ENCODE measurements around the gene ABCC1. TPM values are rescaled to one million over a fixed set of nuclear protein-coding genes. Genes with fewer than 3 reads are reported as not detected.

Gene ABCC1
- total RNA-seq, 1 experiment from 2014 or later: 56.4 TPM

- no peak overlapping the region for H3K23ac ChIP-seq (ENCODE audit: insufficient read length, low read depth, low read length)
- H2BK12ac ChIP-seq (ENCODE audit: insufficient read length, low read depth, low read length): no peak overlapping the region
- Mint-ChIP-seq H3K9me3 (peaks cover 0 to 5% of the 10 kb centered on the region in 2 experiments; a peak in 2 of 5 replicates), H3K27ac (no peak overlapping the region), H3K27me3 (ENCODE audit: low read depth) (no peaks in the 10 kb centered on the region; the same call in 1 of the 2 replicates), H3K4me3 (no peak overlapping the region), H3K4me1 (no peaks in the 10 kb centered on the region), H3K36me3 (ENCODE audit: insufficient read depth in 1 of 3, low read depth in 3 of 3) (no peaks in the 10 kb centered on the region)
- H4K91ac ChIP-seq (ENCODE audit: insufficient read length, low read depth, low read length): no peak overlapping the region
- no peaks in the 10 kb centered on the region for H3K27me3 ChIP-seq (ENCODE audit: insufficient read depth, low read length)
- TF ChIP-seq CTCF (conservative IDR thresholded peaks at IDR 0.05): no peak
- no peak overlapping the region for H2AFZ ChIP-seq (ENCODE audit: low read length)
- no peak overlapping the region for H3K56ac ChIP-seq (ENCODE audit: insufficient read length, low read depth, low read length)
- H4K8ac ChIP-seq (replicated peaks; ENCODE audit: insufficient read length, low read depth, low read length): no peak overlapping the region
- no peaks in the 10 kb centered on the region for H3K79me2 ChIP-seq (ENCODE audit: insufficient read depth, low read length)
- no peaks in the 10 kb centered on the region for H3K9me3 ChIP-seq (ENCODE audit: control insufficient read depth, low read depth, low read length)
- no CpG with 5 or more reads among the region's 4 CpGs for WGBS (ENCODE audit: extremely low coverage, insufficient read length, low lambda C conversion rate)
- no peak overlapping the region for H3K18ac ChIP-seq (ENCODE audit: insufficient read length, low read depth, low read length)
- no peak overlapping the region for H3K27ac ChIP-seq (ENCODE audit: insufficient read length, low read depth, low read length)
- H3T11ph ChIP-seq (ENCODE audit: low read length): no peak overlapping the region
- H4K5ac ChIP-seq (ENCODE audit: insufficient read length, low read depth, low read length): no peak overlapping the region
- no peaks in the 10 kb centered on the region for H3K4me1 ChIP-seq (ENCODE audit: insufficient read depth, low read length)
- H2AK5ac ChIP-seq (ENCODE audit: insufficient read length, low read length): no peak overlapping the region
- no peak overlapping the region for H3K14ac ChIP-seq (ENCODE audit: insufficient read depth, low read length)
- no peak overlapping the region for H2BK120ac ChIP-seq (ENCODE audit: low read depth, low read length, poor library complexity, severe bottlenecking)
- H3K4me2 ChIP-seq (ENCODE audit: insufficient read depth, insufficient read length, low read length): no peak overlapping the region
- H2BK20ac ChIP-seq (ENCODE audit: low read depth, low read length, poor library complexity, severe bottlenecking): no peak overlapping the region
- H3K79me1 ChIP-seq (ENCODE audit: insufficient read depth, low read depth, low read length, poor library complexity, severe bottlenecking): no peaks in the 10 kb centered on the region
- H2BK15ac ChIP-seq (ENCODE audit: low read depth, low read length): no peak overlapping the region
- H3K23me2 ChIP-seq (ENCODE audit: insufficient read length, low read depth, low read length, poor library complexity, severe bottlenecking): no peaks in the 10 kb centered on the region
- H3K4ac ChIP-seq (ENCODE audit: low read depth, low read length): no peak overlapping the region
- H2BK5ac ChIP-seq (ENCODE audit: insufficient read length, low read length): no peak overlapping the region
- no peak overlapping the region for H3K9ac ChIP-seq (ENCODE audit: extremely low read depth, insufficient read length, low read length)
- H4K20me1 ChIP-seq (ENCODE audit: control insufficient read depth, insufficient read depth, insufficient read length): no peaks in the 10 kb centered on the region
- DNase-seq: no peak
Observed at GRCh38 chr16:15933781-15934180, 15.6 kb upstream of the ABCC1 start.
